Measurements from ENCODE around the gene PIGC.

Gene PIGC

DNA sequence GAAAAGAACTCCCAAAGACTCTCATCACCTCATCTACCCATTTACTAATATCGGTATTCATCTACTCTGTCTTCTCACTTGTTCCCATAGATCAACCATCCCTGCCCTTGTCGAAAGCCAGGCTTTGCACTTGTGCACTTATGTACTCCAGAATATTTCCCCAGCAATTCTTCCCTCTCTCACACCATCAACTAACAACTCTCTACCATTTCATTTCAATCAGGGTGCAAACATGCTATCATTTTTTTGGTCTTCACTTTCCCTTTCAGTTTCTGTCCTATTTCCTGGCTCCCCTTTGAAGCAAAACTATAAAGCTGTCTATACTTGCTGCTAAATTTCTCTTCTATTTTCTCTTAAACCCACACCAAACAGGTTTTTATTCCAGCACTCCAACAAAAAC is 16.7 kb downstream of the PIGC start:
- no peak for DNase-seq

DNA sequence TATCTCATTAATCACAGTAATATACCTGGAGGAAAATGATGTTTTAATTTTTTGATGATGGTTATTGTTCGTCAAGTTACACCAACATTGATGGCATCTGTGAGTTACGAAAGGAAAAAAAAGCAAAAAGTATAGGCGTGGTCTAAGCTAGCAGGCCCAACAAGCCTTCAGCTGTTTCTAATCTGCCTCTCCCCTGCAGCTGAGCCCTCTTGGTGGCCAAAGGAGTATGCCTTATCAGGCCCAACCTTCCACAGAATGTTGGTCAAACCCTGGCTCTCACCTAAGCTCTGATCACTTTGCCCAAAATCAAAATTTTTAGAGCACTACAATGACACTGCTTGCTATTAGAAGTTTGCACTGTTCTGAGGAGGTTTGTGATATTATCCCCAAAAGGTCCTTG is 18.5 kb downstream of the PIGC start:
- DNase-seq: no peak

DNA sequence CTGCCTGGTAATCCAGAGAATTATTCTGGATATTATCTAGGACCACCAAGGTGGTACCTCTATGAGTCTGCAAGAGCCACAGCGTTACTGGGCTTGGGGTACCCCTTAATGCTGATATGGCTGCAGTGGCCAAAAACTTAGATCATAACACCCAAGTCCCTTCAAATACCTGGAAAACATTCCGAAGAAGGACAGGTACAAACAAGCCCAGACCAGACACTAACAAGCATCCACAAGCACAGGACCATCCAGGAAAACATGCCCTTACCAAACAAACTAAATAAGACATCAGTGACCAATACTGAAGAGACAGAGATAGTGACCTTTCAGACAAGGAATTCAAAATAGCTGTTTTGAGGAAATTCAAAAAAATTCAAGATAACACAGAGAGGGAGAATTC is 20.5 kb downstream of the PIGC start:
- DNase-seq: no peak

DNA sequence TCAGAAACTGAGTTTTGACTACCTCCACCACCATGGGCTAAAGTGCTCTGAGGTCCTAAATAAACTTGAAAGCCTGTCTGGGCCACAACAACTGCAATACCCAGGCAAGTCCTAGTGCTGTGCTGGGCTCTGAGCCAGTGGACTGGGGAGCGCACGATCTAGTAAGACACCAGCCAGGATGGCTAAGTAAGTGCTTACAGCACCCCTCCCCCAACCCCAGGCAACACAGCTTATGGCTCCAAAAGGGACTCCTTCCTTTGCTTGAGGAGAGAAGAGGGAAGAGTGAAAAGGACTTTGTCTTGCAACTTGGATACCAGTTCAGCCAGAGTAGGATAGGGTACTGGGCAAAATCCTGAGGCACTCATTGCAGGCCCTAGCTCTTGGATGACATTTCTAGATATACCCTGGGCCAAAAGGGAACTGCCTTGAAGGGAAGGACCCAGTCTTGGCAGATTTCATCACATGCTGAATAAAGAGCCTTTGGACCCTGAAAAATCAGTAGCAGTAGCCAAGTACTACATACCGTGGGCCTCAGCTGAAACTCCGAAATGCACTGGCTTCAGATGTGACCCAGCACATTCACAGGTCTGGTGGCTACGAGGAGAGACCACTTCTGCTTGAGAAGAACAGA is 21.8 kb downstream of the PIGC start:
- no peak for DNase-seq

DNA sequence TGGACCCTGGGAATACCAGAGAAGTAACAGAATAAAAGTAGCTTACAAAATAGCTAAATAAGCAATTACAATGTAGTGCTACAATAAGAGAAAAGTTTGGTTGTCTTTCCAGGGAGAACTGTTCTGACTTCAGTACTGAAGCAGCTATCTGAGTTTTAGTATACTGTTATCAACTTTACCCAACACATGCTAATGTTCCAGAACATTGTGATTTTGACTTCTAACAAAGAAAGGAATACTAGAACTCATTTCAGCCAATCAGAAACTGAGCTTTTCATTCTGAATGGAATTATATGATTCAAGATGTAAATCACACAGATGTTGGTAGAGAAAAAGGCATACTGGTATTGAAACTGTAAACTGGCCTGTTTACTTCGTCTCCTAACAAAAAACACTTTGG is 23.5 kb downstream of the PIGC start, which contains the start of gene C1orf105:
C1orf105 (plus strand) TSS at position 301 of the 400 bp plus-strand sequence. CDS start 201 bp downstream, outside the sequence.
- DNase-seq: no peak

DNA sequence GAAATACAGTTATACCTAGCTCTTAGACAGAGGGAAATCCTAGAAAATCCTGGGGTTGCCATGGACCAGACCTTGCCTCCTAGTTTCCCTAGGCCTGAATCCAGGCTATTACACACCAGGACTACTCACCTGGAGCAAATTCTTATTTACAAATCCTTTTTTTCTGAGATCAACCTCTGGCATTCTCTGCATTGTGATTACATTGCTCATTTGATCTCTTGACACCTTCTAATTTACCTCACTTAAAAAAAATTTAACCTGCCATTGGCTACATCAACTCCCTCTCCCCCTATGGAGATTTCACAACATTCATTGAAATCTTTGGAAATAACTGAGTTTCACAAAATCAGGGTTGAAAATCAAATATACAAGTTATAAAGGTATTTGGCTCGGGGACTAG is 26.3 kb downstream of the PIGC start:
- no peak for DNase-seq

DNA sequence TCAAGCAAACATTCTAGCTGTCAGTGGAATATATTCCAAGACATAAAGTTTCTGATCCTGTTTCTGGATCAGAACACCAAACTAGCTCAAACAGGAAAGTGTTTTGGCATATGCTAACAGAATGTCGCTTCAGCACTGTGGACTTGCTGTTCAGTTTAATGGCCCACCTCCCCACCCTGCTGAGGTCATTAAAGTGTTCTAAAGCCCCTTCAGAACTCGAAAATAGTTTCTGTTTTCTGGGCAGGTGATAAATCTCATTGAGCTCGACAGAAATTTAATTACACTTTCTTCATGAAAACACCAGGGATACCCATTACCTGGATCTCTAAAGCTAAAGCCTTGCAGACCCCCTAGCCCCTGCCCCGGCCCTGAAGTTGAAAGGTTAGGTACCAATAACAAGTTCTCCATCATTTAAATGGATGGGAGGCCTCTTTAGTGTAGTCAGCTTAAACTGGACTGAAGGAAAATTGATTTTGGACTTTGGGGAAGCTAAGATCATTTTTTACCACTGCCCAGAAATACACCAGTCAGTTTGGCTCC is 27.3 kb downstream of the PIGC start:
- no peak for DNase-seq

DNA sequence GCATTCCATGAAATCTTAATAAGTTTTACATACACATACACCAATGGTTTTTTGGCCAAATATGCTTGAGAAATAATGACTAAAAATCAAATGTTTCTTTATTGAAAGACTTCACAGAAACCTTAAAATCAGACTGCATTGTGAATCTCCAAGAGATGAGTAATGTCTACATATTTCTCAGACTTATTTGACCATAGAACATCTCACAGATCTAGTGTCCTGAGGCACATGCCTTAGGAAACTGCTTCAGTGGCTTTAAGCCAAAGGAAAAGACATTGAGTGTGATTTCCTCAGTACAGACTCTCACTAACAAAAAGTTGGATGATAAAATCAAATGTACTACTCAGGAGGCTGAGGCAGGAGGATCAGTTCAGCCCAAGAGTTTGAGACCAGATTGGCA is 29.5 kb downstream of the PIGC start:
- no peak for DNase-seq

DNA sequence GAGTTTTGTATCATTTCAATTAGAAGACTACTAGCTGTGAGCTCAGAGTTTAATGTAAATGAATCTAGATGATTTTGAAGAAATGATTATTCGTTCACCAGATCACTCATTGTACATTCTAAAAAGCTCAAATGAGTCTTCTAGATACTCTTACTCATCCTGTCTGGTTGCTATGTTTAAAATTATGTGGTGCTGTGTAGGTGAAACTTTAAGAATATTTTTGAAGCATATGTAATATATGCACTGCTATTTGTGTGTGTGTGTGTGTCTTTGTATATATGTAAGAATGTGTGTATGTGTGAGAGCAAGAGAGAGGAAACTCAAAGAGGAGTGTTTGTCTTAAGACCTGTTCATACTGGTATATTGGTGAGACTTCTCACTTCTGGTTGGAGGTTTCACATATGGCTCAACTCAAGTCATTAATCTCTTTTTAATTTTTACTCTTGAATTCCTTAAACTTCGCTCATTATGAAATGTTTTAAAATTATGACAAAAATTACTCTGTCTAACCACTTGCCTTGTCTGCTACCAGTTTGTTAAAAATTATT is 32.0 kb downstream of the PIGC start:
- DNase-seq: no peak

DNA sequence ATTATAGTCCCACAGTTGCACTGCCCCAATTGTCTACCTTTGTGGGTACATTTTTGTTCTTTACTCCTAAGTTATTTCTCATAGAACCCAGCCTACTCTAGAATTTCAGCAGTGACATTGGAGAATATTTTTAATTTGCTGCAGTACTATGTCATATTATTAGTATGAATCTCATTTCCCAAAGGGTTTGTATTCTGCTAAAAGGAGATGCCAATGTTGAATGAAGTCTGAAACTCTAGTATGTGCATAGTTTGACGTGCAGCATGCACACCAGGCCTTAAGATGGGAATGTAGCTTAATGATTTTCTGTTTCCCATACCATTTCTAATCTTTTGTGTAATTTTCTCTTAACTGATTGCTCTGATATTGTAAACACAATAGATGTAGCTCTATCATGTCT is 33.8 kb downstream of the PIGC start:
- DNase-seq: no peak

DNA sequence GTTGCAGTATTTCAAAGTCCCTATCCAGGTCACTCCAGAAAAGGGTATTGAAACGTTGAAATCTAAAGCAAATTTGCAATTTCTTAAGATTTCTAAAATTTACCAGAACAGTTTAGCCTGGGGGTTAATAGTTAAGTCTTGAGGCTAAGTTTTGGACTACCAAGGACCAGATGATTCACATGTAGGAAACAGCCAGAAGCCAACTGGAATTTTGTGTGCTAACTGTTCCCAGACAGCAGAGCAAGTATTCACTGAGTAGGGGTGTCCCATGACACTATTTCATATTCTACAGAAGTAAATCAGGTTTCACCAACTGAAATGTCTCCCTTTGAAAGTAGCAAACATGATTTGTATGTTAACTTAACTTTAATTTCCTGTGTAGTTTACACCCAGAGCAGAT is 34.9 kb downstream of the PIGC start:
- no peak for DNase-seq

DNA sequence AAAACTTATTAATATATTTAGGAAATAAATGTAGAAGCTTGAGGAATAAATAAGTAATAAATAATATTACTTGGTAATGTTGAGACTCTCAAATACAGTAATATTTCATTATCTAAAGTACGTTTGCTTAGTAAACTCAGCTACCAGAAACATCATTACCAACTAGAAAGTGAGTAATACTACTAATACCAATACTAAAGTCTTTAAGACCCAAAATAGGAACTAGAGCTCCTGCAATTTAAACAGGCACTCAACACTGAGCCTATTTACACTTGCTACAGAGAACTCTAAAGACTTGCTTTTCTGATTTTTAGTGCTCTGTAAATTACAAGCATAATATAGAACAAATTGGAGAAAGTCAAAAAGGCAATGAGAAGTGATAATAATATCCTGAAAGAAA is 36.9 kb downstream of the PIGC start:
- no peak for DNase-seq

DNA sequence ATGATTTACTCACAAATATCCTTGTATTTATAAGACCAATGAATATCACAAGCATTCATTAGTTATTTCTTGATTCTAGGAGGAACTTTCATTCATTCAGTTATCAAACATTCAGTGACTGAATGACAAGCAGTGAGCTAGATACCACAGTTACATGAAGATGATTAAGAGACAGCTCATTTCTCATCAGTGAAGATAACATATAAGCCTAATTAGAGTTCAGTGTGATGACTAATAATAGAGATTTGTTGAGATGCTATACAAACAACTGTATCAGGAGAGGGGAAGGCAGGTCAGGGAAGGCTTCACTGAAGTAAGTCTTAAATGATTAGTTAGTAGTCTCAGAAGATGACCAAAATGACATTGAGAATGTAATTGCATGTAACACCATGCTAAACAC is 38.0 kb downstream of the PIGC start:
- no peak for DNase-seq

DNA sequence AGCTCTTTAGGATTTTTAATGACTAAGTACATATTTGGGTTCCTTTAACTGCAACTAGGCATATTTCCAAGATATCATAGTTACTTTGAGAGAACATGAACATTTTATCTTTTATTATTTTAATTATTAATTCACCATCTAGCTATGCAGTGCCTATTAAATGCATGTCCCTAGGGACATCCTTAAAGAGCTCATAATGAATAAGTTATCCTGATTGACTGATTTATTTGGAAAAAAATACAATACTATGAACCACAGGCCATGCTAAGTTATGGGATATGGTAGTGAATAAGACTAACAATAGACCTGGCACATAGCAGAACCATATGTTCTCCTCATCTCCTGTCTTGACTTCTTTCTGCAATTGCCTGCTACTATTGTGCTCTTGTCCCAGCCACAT is 39.7 kb downstream of the PIGC start:
- no peak for DNase-seq

DNA sequence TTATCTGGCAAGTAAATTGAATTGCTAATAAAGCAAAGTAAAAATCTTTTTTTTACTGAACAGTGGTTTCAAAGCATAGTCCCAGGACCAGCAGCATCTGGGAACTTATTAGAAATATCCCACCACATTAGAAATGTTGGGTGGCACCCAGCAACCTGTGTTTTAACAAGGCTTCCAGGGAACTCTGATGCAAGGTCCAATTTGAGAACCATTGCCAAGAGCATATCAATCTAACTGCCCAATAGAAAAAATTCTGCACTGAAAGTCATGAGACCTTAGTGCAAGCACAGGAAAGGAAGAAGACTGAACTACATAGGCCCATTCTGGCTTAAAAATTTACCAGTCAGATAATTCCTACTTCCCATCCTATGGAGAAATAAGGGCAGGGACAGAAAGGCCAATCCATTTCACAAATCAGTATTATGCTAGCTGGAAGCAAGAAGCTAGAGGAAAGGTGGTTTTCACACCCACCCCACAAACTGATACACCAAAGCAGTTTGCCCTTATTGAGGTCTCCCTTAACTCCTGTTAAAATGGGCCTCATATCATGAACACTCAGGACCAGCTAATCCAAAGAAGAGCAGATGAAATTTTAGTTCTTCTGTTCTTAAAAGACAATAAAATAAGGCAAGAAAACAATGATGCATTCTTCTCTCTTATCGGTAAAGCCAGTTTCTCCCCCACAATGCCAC is 40.8 kb downstream of the PIGC start:
- no peak for DNase-seq

DNA sequence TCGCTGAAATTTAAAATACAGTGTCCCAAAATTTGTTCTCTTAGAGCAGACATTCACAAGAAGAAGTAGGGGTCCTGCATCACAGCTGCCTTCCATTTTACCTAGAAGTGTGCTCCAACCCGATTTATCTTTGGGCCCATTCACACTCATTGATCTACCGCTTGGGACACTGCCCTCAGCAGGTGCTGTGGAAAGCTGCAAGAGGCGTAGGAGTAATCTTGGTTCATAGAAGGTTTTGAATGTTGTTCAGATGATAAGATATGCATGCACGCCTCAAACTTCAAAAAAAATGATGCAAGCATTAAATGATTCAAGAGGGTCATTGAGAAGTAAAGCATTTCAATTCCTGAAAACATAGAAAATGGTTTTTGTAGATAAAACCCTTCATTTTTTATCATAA is 42.0 kb downstream of the PIGC start:
- no peak for DNase-seq

DNA sequence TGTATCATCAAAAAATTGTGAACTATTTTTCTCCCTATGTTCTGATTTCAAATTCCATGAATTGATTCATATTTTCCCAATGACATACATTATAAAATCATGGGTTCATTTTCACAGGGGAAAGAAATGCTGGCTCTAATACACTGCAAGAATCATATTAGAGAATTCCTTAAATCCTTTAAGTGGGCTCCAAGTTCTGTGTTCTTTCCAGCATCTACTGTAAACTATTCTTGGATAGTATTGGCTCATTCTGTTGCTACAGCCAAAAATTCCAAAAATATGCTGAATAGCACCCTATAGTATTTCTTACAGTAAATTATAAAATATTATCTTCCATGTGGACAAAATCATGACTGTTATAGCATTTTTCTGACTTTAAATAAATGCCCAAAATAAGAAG is 42.4 kb downstream of the PIGC start:
- DNase-seq: no peak

DNA sequence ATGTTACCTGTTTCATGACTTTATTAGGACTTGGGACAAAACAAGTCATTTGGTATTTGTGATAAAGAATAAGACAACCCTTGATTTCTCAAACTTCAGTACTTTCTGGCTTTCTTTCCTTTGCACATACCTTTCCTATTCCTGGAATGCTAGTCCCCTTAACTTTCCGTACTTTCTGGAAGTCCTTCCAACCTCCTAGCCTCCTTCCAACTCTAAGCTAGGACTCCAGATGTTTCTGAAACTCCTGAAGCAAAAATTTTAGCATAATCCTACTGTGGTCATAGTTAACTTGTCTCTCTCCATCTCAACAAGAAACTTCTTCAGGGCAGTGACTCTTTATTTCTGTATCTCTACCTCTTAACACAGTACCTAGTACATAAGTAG is 43.2 kb downstream of the PIGC start:
- DNase-seq: no peak

DNA sequence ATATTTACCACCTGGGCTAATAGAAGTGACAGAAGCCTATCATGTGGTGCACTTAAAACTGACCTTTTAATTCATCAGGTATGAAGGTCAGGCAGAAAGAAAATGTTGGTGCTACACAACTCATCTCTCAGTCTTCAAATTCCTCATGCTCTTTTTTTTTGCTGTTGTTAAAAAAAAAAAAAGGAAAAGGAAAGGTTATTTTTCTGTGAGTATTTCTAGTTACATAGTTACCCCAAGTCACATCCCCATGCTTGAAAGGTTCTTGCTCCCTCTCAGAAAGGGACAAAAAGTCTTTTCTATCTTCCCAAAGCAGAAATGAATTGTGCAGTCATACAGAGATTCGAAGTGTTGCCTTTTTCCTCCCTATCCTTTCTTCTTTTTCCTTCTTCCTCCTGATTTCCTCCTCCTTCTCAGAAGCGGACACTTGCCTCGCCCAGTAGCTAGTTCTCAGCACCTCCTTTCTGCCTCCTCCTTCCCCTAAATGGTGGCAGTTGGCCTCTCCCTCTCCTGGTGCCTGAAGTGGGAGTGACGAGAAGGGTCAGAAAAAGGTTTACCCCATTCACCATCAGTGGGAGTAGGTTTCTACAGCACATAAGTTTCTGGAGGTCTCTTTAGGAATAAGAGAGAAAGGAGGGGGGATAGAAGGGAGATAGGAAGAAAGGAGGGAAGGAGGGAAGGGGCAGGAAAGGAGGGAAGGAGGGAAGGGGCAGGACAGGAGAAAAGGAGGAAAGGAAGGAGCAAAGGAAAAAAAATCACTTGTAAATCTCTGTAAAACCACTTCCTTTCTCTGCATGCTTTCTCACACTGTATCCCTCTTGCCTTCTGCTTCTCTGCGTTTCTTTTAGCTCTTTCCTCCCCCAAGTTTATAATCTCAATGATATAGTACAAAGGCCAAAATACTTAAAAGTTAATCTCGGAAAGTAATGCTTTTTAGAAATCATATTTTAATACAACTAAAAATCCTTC is 43.8 kb downstream of the PIGC start:
- no peak for DNase-seq

DNA sequence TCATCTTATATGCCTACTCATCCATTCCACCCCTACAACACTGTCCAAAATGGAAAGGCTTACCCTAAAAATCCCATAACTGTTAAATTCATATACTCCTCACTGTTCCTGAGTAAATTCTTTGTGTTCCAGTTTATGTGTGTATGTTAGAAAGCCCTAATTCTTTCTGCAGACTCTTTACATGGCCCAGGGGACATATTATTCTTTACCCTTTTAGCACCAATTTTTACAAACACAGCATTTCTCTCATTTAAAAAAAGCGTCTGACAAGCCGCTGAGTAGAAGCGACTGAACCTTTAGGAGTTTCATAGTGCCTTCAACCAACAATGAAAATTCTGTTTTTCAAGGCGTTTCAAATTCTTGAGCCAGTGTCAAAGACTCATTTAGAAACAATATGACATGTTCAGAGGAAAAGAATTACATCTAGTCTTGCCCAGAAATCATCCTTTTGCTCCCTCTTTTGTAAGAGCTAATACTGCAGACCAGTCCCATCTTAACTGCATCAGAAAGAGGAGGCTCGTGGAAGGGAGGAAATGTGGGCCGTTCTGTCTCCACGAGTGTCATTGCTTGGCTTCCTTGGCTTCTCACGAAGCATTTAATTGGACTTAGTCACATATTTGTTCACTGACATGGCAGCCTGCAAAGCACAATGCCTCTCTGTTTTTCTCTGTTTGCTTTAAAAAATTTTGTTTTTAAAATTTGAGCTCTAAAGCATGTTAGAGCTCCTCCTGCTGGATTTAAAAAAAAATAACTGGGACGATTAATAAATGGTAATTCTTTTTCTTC is 44.7 kb downstream of the PIGC start:
- DNase-seq: peak; percentile 86

DNA sequence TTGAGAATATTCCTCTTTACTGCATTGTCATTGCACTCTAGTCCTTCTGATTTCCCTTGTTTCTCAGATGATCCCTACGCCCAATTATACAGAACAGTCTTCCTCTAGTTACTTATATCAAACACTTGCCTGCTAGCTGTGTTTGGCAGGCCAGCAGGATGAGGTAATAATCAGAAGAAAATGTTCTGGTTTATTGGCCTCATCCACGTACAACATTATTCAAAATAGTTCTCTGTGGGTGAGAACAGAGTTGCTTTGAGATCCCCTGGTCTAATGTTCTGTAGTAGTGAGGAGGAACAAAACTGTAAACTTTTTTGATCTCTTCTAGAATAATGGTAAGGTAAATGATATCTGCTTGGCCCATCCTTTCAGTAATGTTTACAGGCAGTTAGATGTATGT is 45.7 kb downstream of the PIGC start:
- no peak for DNase-seq

DNA sequence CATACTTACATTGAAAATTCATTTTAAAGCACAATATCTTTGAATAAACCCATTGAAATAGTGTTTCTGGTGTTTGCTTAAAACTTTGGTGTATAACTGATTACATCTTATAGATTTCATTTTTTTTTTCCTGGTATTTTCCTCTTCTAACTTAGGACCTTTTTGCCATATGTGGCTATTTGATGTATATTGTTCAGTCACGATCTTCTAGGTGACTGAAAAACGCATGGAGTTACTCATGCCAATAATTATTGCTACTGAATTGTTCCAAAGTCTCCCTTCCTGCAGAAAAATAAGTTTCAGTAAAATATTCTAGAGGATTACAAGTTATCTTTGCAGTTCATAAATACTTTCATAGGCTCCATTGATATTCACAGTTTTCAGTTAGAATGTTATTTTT is 46.2 kb downstream of the PIGC start:
- no peak for DNase-seq
